ENCODE data around the gene ERV3-1.

- TF ChIP-seq CTCF (IDR thresholded peaks at IDR 0.05), result no peak
- no peak for TF ChIP-seq POLR2A (IDR thresholded peaks at IDR 0.05)
Measured at GRCh38 chr7:65002972-65003585, 3.4 kb downstream of the ERV3-1 start.

Data from testis (tissue), 2 donors.